Tibial nerve (tissue), 3 donors: ENCODE results near the gene GALNTL6.

ENCODE experiments used
- POLR2A ChIP-seq, 2 donors: fragments of 450-650 bp; IDR thresholded peaks; one replicate each; pipeline ENCODE4 v1.6.1; 2017; ENCODE audit warnings: antibody characterized with exemption in 2 of 2, mild to moderate bottlenecking in 2 of 2, moderate library complexity in 2 of 2
- TF ChIP-seq, protein P1 (sequence below), 5 experiments: fragments of 200-600 bp in 3 of 5; fragments of 450-650 bp in 2 of 5; sonication (generic) in 3 of 5; IDR thresholded peaks; one replicate each; pipeline ENCODE4 v1.5.1; 2016 to 2019; ENCODE audit warnings: antibody characterized with exemption in 5 of 5, mild to moderate bottlenecking in 3 of 5, moderate library complexity in 2 of 5

- no peak for TF ChIP-seq POLR2A (IDR thresholded peaks at IDR 0.05)
- TF ChIP-seq, protein P1, sequence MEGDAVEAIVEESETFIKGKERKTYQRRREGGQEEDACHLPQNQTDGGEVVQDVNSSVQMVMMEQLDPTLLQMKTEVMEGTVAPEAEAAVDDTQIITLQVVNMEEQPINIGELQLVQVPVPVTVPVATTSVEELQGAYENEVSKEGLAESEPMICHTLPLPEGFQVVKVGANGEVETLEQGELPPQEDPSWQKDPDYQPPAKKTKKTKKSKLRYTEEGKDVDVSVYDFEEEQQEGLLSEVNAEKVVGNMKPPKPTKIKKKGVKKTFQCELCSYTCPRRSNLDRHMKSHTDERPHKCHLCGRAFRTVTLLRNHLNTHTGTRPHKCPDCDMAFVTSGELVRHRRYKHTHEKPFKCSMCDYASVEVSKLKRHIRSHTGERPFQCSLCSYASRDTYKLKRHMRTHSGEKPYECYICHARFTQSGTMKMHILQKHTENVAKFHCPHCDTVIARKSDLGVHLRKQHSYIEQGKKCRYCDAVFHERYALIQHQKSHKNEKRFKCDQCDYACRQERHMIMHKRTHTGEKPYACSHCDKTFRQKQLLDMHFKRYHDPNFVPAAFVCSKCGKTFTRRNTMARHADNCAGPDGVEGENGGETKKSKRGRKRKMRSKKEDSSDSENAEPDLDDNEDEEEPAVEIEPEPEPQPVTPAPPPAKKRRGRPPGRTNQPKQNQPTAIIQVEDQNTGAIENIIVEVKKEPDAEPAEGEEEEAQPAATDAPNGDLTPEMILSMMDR (IDR thresholded peaks at IDR 0.05), result no peak
Measured at GRCh38 chr4:171765514-171765913, 47.7 kb upstream of the GALNTL6 start.
